Mucosa of descending colon (tissue), 3 donors: Measurements from ENCODE around the gene SIAH2. TPM values are rescaled to one million over a fixed set of nuclear protein-coding genes. Genes with fewer than 3 reads are reported as not detected.

ENCODE experiments used
- ATAC-seq: fragments of 200-7000 bp; cut with Tn5 transposase; one replicate; pipeline ENCODE4 v1.9.1; 2020; ENCODE audit warnings: mild to moderate bottlenecking, moderate library complexity
- DNase-seq, 3 donors: peaks; one replicate each; pipeline ENCODE4 v3.0.0-alpha.2; 2020
- H3K36me3 ChIP-seq: fragments of 200-600 bp; one replicate; pipeline ENCODE4 v1.8.0; 2021; ENCODE audit warnings: low read depth, mild to moderate bottlenecking
- H3K4me1 ChIP-seq: fragments of 200-600 bp; one replicate; pipeline ENCODE4 v1.8.0; 2021; ENCODE audit warnings: low read depth, mild to moderate bottlenecking
- H3K4me3 ChIP-seq: fragments of 200-600 bp; one replicate; pipeline ENCODE4 v1.8.0; 2021; ENCODE audit warnings: mild to moderate bottlenecking
- H3K9me3 ChIP-seq: fragments of 200-600 bp; one replicate; pipeline ENCODE4 v1.8.0; 2021; ENCODE audit warnings: mild to moderate bottlenecking
- CTCF ChIP-seq: fragments of 200-600 bp; IDR thresholded peaks from one replicate; pipeline ENCODE4 v1.8.0; 2022; ENCODE audit warnings: antibody characterized with exemption, mild to moderate bottlenecking
- intact Hi-C, 2 donors: fragments of 100-400 bp; cut with DNase I in 1 of 2; cut with micrococcal nuclease in 1 of 2; formaldehyde crosslinking; loops; one replicate each; pipeline versions ENCODE4 v1.11.0 to v1.11.1; 2022; cut with DNase I, micrococcal nuclease
- total RNA-seq, 3 donors: library from RNA; stranded (reverse); fragmentation: NEBNext Ultra II Directional in 2 of 3; extraction: Animal tissue kit (Norgen Biotek cat#: 25700) in 2 of 3; gene quantifications; one replicate each; pipeline versions ENCODE4 v1.2.1 to v1.2.4, GENCODE V29; 2021 to 2023
- donor health status: DM: no; HTN: no; CAD: no; lungs with moderate emphysema.
- donor health status: DM: no; HTN: no; CAD: no.
- donor health status: DM: no; HTN: yes; CAD: no.

Gene SIAH2
- total RNA-seq, 3 donors from 2014 or later: 17.2 to 31.8 (median 23.5) TPM

- TF ChIP-seq CTCF: no peak
- intact Hi-C loops: no loop called here
- Histone ChIP-seq H3K36me3 (no peaks in the 10 kb centered on the region), H3K9me3 (peaks cover 6% of the 10 kb centered on the region), H3K4me3 (no peak overlapping the region), H3K4me1 (no peaks in the 10 kb centered on the region)
- no peak for DNase-seq
- ATAC-seq: no peak
These were observed 65.3 kb downstream of the SIAH2 start for GRCh38 chr3:150697646-150698045.

- Histone ChIP-seq H3K4me1 (no peaks in the 10 kb centered on the region), H3K4me3 (no peak overlapping the region), H3K36me3 (no peaks in the 10 kb centered on the region), H3K9me3 (peaks cover 17% of the 10 kb centered on the region)
- ATAC-seq (no peak), DNase-seq (no peak)
- TF ChIP-seq CTCF: no peak
- intact Hi-C loops: no loop called here
These were observed 71.4 kb downstream of the SIAH2 start for GRCh38 chr3:150691414-150692040.

Other genes with a start within 250 kb of the SIAH2 start
- 10 to 100 TPM; 72.8 to 87.1 (median 86.6) TPM for gene SERP1, start 216.7 kb downstream of the SIAH2 start, total RNA-seq
- gene EIF2A, start 216.4 kb downstream of the SIAH2 start, total RNA-seq: 10 to 100 TPM; 67.4 to 78.9 (median 74.1) TPM
- gene SELENOT, start 159.8 kb downstream of the SIAH2 start, total RNA-seq: 10 to 100 TPM; 80.7 to 90.2 (median 84.6) TPM
- not detected for gene ERICH6, start 59.2 kb downstream of the SIAH2 start, total RNA-seq
- not detected for gene MINDY4B, start 142.3 kb upstream of the SIAH2 start, total RNA-seq
- not detected for gene CLRN1, start 209.6 kb upstream of the SIAH2 start, total RNA-seq